Hepatocyte (in vitro differentiated cells): ENCODE measurements around the gene VGLL4. TPM values are rescaled to one million over a fixed set of nuclear protein-coding genes. Genes with fewer than 3 reads are reported as not detected.

ENCODE experiments used
- DNase-seq: peaks from one replicate; pipeline ENCODE4 v3.0.0-alpha.2; 2016; ENCODE audit warnings: low spot score
- H2AFZ ChIP-seq: fragments of 200-600 bp; sonication (generic); 2 replicates; pipeline ENCODE4 v1.6.0; 2016; ENCODE audit warnings: antibody characterized with exemption, mild to moderate bottlenecking
- H3K27ac ChIP-seq: fragments of 200-600 bp; sonication (generic); 2 replicates; pipeline ENCODE4 v1.5.1; 2016; ENCODE audit warnings: mild to moderate bottlenecking
- H3K27me3 ChIP-seq: fragments of 200-600 bp; sonication (generic); 2 replicates; pipeline ENCODE4 v1.6.1; 2016
- H3K36me3 ChIP-seq: fragments of 200-600 bp; sonication (generic); replicated peaks from 2 replicates; pipeline ENCODE4 v1.5.1; 2016; ENCODE audit warnings: low read depth; ENCODE audit not compliant: insufficient read depth
- H3K4me1 ChIP-seq: fragments of 200-600 bp; sonication (generic); 2 replicates; pipeline ENCODE4 v1.5.1; 2016; ENCODE audit warnings: mild to moderate bottlenecking, moderate library complexity; ENCODE audit not compliant: insufficient read depth
- H3K4me2 ChIP-seq: fragments of 200-600 bp; sonication (generic); 2 replicates; pipeline ENCODE4 v1.6.0; 2016
- H3K4me3 ChIP-seq: fragments of 200-600 bp; sonication (generic); 2 replicates; pipeline ENCODE4 v1.5.1; 2016; ENCODE audit warnings: mild to moderate bottlenecking
- H3K79me2 ChIP-seq: fragments of 200-600 bp; sonication (generic); 2 replicates; pipeline ENCODE4 v1.6.0; 2017; ENCODE audit warnings: mild to moderate bottlenecking
- H3K9me2 ChIP-seq: fragments of 200-600 bp; sonication (generic); replicated peaks from 2 replicates; pipeline ENCODE4 v1.6.0; 2017; ENCODE audit warnings: mild to moderate bottlenecking; ENCODE audit not compliant: insufficient read depth
- H3K9me3 ChIP-seq: fragments of 200-600 bp; sonication (generic); 2 replicates; pipeline ENCODE4 v1.5.1; 2016; ENCODE audit warnings: low read depth, mild to moderate bottlenecking
- H4K20me1 ChIP-seq: fragments of 200-600 bp; sonication (generic); 2 replicates; pipeline ENCODE4 v1.6.0; 2016; ENCODE audit warnings: mild to moderate bottlenecking; ENCODE audit not compliant: insufficient read depth, poor library complexity, severe bottlenecking
- CTCF ChIP-seq: fragments of 200-600 bp; sonication (generic); IDR thresholded peaks from 2 replicates; pipeline ENCODE4 v1.5.1; 2016; ENCODE audit warnings: antibody characterized with exemption, mild to moderate bottlenecking; ENCODE audit not compliant: poor library complexity
- EZH2 ChIP-seq: fragments of 200-600 bp; sonication (generic); IDR thresholded peaks from 2 replicates; pipeline ENCODE4 v1.6.1; 2016; ENCODE audit warnings: antibody characterized with exemption, mild to moderate bottlenecking, borderline replicate concordance
- EZH2phosphoT487 ChIP-seq: fragments of 200-600 bp; sonication (generic); IDR thresholded peaks from one replicate; pipeline ENCODE4 v1.6.1; 2018; ENCODE audit warnings: antibody characterized with exemption, mild to moderate bottlenecking, low read depth, moderate library complexity; ENCODE audit not compliant: unreplicated experiment, severe bottlenecking
- WGBS: methylation state at CpG from one replicate; pipeline ENCODE4 v1.1.6; 2016; ENCODE audit warnings: low lambda C conversion rate; ENCODE audit errors: missing lambda C conversion rate; 5-methylcytosine and 5-hydroxymethylcytosine counted together
- polyA plus RNA-seq: library from polyadenylated mRNA; unstranded; fragments of >200 nt; fragmentation: Nextera tagmentation; extraction: Ambion mirVana; gene quantifications from 2 replicates; pipeline ENCODE4 v1.2.1, GENCODE V29; 2016
- total RNA-seq: library from RNA; depleted of rRNA; stranded (reverse); fragments of >200 nt; gene quantifications from 2 replicates; pipeline ENCODE4 v1.2.3, GENCODE V29; 2014

Gene VGLL4
- total and polyA plus RNA-seq, 2 experiments from 2014 or later, result 57.9 to 109 TPM

- Histone ChIP-seq H3K4me1 (peaks cover 4% of the 10 kb centered on the region), H3K4me3 (no peak overlapping the region), H3K9me2 (no peaks in the 10 kb centered on the region), H3K27ac (no peak overlapping the region), H3K27me3 (no peaks in the 10 kb centered on the region), H4K20me1 (no peaks in the 10 kb centered on the region), H3K9me3 (no peaks in the 10 kb centered on the region), H3K79me2 (peaks cover 77% of the 10 kb centered on the region), H3K4me2 (no peak overlapping the region), H2AFZ (no peak overlapping the region), H3K36me3 (no peaks in the 10 kb centered on the region)
- 87% methylated on average over 5 of the region's 5 CpGs for WGBS
- TF ChIP-seq EZH2phosphoT487, result no peak
- TF ChIP-seq CTCF, result no peak
- no peak for TF ChIP-seq EZH2
- DNase-seq, result no peak
Observed at GRCh38 chr3:11661827-11662226, 18.1 kb upstream of the VGLL4 start.

- 79% methylated on average over 7 of the region's 7 CpGs for WGBS
- Histone ChIP-seq H3K9me2 (no peaks in the 10 kb centered on the region), H3K4me3 (no peak overlapping the region), H3K27ac (no peak overlapping the region), H3K4me2 (no peak overlapping the region), H3K4me1 (peaks cover 4% of the 10 kb centered on the region), H3K9me3 (no peaks in the 10 kb centered on the region), H3K79me2 (peaks cover 76% of the 10 kb centered on the region), H2AFZ (no peak overlapping the region), H3K27me3 (no peaks in the 10 kb centered on the region), H3K36me3 (no peaks in the 10 kb centered on the region), H4K20me1 (no peaks in the 10 kb centered on the region)
- TF ChIP-seq CTCF, result no peak
- no peak for TF ChIP-seq EZH2
- TF ChIP-seq EZH2phosphoT487, result no peak
- DNase-seq, result no peak
Observed at GRCh38 chr3:11661052-11661656, 17.4 kb upstream of the VGLL4 start.

GRCh38 chr3:11660242-11660641 is 16.5 kb upstream of the VGLL4 start:
- H4K20me1 ChIP-seq, result no peaks in the 10 kb centered on the region
- no peak overlapping the region for H2AFZ ChIP-seq
- WGBS, result 81% methylated on average over 3 of the region's 3 CpGs
- peaks cover 4% of the 10 kb centered on the region for H3K4me1 ChIP-seq
- TF ChIP-seq CTCF (no peak), EZH2 (no peak), EZH2phosphoT487 (no peak)
- H3K9me2 ChIP-seq, result no peaks in the 10 kb centered on the region
- H3K4me2 ChIP-seq, result no peak overlapping the region
- no peak overlapping the region for H3K4me3 ChIP-seq
- no peaks in the 10 kb centered on the region for H3K36me3 ChIP-seq
- no peak overlapping the region for H3K27ac ChIP-seq
- no peak for DNase-seq
- no peaks in the 10 kb centered on the region for H3K27me3 ChIP-seq
- peaks cover 75% of the 10 kb centered on the region for H3K79me2 ChIP-seq
- H3K9me3 ChIP-seq, result no peaks in the 10 kb centered on the region
